Activated CD4-positive, alpha-beta T cell treated with anti-CD3 and anti-CD28 coated beads, Interleukin-2, amount 10 ng/mL, durations not matched to agents 7 days and 5 days (primary cell): ENCODE results near the gene IRF7. TPM values are rescaled to one million over a fixed set of nuclear protein-coding genes. Genes with fewer than 3 reads are reported as not detected.

Experiments used
- CTCF ChIA-PET: fragments of 350-600 bp; sonication (Branson Sonifier 250); formaldehyde crosslinking; loops from one replicate; lab custom pipeline; 2021; ENCODE audit warnings: antibody characterized with exemption; lab: Charles Lee
- POLR2A ChIA-PET: fragments of 350-600 bp; sonication (Branson Sonifier 250); formaldehyde crosslinking; loops from one replicate; lab custom pipeline; 2021; ENCODE audit warnings: antibody characterized with exemption; lab: Charles Lee
- DNase-seq: peaks from one replicate; pipeline ENCODE4 v3.0.0-alpha.2; 2020
- H3K27ac Mint-ChIP-seq: one replicate; pipeline ENCODE4 v1.8.0; 2021; ENCODE audit warnings: mild to moderate bottlenecking, moderate library complexity, mixed read lengths
- H3K27me3 Mint-ChIP-seq: one replicate; pipeline ENCODE4 v1.8.0; 2021; ENCODE audit warnings: mixed read lengths
- H3K36me3 Mint-ChIP-seq: one replicate; pipeline ENCODE4 v1.8.0; 2021; ENCODE audit warnings: low read depth, mixed read lengths
- H3K4me1 Mint-ChIP-seq: one replicate; pipeline ENCODE4 v1.8.0; 2021; ENCODE audit warnings: mixed read lengths
- H3K4me3 Mint-ChIP-seq: one replicate; pipeline ENCODE4 v1.8.0; 2021; ENCODE audit warnings: mild to moderate bottlenecking, moderate library complexity, mixed read lengths
- H3K9me3 Mint-ChIP-seq: one replicate; pipeline ENCODE4 v1.8.0; 2021; ENCODE audit warnings: mixed read lengths
- total RNA-seq, 2 experiments: library from RNA; stranded (reverse); gene quantifications; one replicate each; pipeline ENCODE4 v1.2.3, GENCODE V29; 2021

Gene IRF7
- total RNA-seq, 2 experiments from 2014 or later, result 152 to 154 TPM

DNA sequence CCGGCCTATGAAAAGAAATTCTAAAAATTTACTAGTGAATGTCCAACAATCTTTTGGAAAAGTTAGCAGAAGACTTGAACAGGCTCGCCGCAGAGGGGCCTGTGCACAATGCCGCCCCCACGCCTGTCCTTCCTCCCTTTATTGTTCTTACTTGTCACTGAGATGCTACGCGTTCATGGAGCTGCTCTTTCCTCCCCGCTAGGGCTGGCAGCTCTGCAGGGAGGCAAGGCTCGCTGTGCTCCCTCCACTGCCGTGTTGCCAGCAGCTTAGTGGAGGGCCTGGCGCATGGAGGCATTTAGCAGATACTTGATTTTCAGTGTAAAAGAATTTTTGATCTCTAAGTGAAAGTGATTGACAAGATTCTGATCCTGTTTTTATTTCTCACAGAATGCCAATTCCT lies 24.8 kb downstream of the IRF7 start:
- H3K36me3 Mint-ChIP-seq, result peaks cover 58% of the 10 kb centered on the region
- CTCF ChIA-PET, result interaction anchor here (0.6 to 1.5 kb wide), 4 partner anchors 7 to 36 kb away, joined by 3 to 5 read pairs (median 4); no protein-coding TSS in a partner anchor
- no peak overlapping the region for H3K27ac Mint-ChIP-seq
- no peak overlapping the region for H3K4me3 Mint-ChIP-seq
- no peaks in the 10 kb centered on the region for H3K27me3 Mint-ChIP-seq
- no peaks in the 10 kb centered on the region for H3K9me3 Mint-ChIP-seq
- DNase-seq, result no peak
- peaks cover 33% of the 10 kb centered on the region for H3K4me1 Mint-ChIP-seq
- POLR2A ChIA-PET, result no interaction called here

DNA sequence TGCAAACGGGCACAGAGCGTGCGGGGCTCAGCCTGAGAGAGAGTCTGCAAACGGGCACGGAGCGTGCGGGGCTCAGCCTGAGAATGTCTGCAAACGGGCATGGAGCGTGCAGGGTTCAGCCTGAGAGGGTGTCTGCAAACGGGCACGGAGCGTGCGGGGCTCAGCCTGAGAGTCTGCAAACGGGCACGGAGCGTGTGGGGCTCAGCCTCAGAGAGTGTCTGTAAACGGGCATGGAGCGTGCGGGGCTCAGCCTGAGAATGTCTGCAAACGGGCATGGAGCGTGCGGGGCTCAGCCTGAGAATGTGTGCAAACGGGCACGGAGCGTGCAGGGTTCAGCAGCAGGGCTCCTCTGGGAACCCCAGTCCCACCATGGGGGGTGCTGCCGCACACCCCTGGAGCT lies 26.0 kb downstream of the IRF7 start:
- Mint-ChIP-seq H3K4me3 (no peak overlapping the region), H3K36me3 (peaks cover 52% of the 10 kb centered on the region), H3K27me3 (no peaks in the 10 kb centered on the region), H3K27ac (no peak overlapping the region), H3K9me3 (no peaks in the 10 kb centered on the region), H3K4me1 (peaks cover 30% of the 10 kb centered on the region)
- ChIA-PET CTCF (interaction anchor here (0.8 to 1.5 kb wide), 4 partner anchors 9 to 35 kb away, joined by 3 to 4 read pairs (median 4); no protein-coding TSS in a partner anchor), POLR2A (no interaction called here)
- no peak for DNase-seq

DNA sequence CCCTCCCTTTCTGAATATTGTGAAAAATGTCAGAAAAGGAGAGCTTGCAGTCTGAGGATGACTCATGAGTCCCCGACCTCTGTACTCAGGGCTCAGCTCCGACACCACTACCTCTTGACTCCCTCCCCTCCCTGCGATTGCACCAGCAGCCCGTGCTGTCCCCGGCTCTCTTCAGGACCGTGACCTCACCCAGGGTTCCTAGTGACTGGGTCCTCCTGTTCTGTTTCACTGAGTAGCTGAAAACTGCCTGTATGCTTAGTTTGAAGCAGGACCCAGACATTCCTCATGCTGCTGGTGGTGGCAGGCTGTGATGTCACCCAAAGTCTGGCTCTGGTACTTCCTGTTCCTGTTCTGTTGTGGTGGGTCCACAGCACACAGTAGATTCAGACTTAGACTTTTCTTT lies 27.8 kb downstream of the IRF7 start:
- peaks cover 30% of the 10 kb centered on the region for H3K4me1 Mint-ChIP-seq
- H3K9me3 Mint-ChIP-seq, result no peaks in the 10 kb centered on the region
- H3K27ac Mint-ChIP-seq, result peak overlapping the region; percentile 99
- H3K27me3 Mint-ChIP-seq, result no peaks in the 10 kb centered on the region
- peaks cover 48% of the 10 kb centered on the region for H3K36me3 Mint-ChIP-seq
- POLR2A ChIA-PET, result interaction anchor here (0.8 kb wide), 1 partner anchor 12 kb away, joined by 3 read pairs; no protein-coding TSS in a partner anchor
- DNase-seq, result peak; percentile 80
- CTCF ChIA-PET, result interaction anchor here (0.7 to 2.3 kb wide), 6 partner anchors 10 to 88 kb away, joined by 3 to 8 read pairs (median 4); partner anchors contain the start of gene PHRF1
- peak overlapping the region; percentile 62 for H3K4me3 Mint-ChIP-seq

DNA sequence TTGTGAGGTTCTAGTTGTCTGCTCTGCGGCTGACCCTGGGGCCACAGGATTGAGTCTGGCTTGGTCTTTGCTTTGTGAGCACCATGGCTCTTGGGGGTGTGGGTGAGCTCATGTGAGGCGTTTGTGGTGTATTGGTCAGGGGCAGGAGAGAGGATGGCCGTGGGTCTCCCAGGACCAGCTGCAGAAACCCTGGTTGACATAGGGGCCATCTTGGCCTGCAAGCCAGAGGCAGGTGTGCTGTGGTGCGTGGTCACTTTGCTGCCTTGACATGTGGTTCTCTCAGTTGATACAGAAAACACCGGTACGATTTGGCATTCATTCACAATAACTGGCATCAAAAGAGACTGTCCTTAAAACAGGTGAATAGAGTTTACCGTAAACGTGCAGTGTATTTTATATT lies 28.2 kb downstream of the IRF7 start:
- H3K27ac Mint-ChIP-seq, result peak overlapping the region; percentile 99
- no peak for DNase-seq
- POLR2A ChIA-PET, result interaction anchor here (0.8 kb wide), 1 partner anchor 12 kb away, joined by 3 read pairs; no protein-coding TSS in a partner anchor
- H3K36me3 Mint-ChIP-seq, result peaks cover 48% of the 10 kb centered on the region
- CTCF ChIA-PET, result interaction anchor here (0.7 to 2.3 kb wide), 5 partner anchors 9 to 26 kb away, joined by 3 to 8 read pairs (median 4); partner anchors contain the start of gene PHRF1
- no peaks in the 10 kb centered on the region for H3K9me3 Mint-ChIP-seq
- peak overlapping the region; percentile 62 for H3K4me3 Mint-ChIP-seq
- H3K27me3 Mint-ChIP-seq, result no peaks in the 10 kb centered on the region
- H3K4me1 Mint-ChIP-seq, result peaks cover 30% of the 10 kb centered on the region

DNA sequence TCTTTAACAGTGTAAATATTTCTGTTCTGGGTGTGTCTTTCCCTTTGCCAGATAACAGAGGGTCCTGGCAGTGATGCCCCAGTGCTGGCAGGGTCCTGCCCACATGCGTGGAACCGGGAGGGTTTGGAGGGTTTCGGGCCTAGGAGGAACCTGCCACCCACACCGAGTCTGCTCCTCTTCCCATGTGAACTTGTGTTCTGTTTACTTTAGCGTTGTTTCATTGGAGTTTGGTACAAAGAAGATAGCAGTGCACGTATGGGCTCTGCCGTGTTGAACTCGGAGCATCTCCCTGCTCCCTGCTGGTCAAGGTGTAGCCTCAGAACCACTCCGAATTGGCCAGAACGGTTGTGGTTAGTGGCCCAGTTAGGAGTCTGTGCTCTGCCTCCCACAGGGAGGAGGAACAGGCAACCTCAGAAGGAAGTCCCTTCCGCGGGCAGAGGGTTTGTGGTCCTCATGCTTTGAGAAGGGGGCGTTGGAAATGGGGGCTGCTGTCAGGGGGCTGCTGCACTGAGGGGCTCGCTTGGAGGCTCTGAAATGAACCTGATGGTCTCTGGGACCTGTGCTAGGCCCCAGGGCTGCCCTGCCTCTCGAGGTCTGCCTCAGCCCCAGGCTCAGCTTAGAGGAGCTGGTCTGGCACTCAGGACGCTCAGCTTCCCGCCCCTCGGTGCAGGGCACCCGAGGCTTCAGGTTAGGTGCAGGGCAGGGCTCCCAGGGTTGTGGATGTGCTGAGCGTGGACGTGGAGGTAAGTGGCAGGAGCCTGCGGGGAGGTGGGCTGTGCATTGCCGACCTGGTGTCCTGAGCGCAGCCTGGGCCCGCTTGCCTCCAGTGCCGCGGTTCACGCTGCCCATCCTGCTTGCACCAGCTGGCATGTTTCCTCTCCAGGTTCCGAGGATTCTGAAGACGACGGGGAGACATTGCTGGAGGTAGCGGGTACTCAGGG lies 29.1 kb downstream of the IRF7 start:
- Mint-ChIP-seq H3K36me3 (peaks cover 47% of the 10 kb centered on the region), H3K27ac (peak overlapping the region; percentile 66), H3K27me3 (no peaks in the 10 kb centered on the region), H3K4me1 (peaks cover 32% of the 10 kb centered on the region), H3K4me3 (no peak overlapping the region), H3K9me3 (no peaks in the 10 kb centered on the region)
- POLR2A ChIA-PET, result interaction anchor here (1.1 kb wide), 1 partner anchor 11 kb away, joined by 3 read pairs; no protein-coding TSS in a partner anchor
- no peak for DNase-seq
- CTCF ChIA-PET, result no interaction called here

DNA sequence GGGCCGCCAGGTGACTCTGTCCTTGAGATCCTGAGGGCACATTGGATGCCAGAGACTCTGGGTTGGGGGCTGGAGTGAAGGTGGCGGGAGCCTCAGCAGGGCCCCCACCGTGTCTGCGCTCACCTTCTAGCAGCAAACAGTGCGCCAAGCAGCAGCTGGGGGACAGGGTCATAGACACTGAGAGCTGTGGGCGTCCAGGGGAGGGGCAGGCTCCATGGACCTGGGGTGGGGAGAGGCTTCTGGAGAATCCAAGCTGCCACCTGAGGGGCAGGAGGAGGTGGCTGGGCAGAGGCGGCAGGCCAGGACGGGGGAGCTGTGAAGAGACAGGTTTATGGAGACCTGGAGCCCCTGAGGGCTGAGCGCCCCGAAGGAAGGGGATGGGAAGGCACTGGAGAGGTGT lies 31.5 kb downstream of the IRF7 start:
- POLR2A ChIA-PET, result no interaction called here
- Mint-ChIP-seq H3K27me3 (no peaks in the 10 kb centered on the region), H3K9me3 (no peaks in the 10 kb centered on the region), H3K4me3 (no peak overlapping the region), H3K27ac (no peak overlapping the region), H3K4me1 (peaks cover 46% of the 10 kb centered on the region), H3K36me3 (peaks cover 34% of the 10 kb centered on the region)
- no peak for DNase-seq
- CTCF ChIA-PET, result interaction anchor here (0.5 to 2.6 kb wide), 5 partner anchors 7 to 128 kb away, joined by 3 to 7 read pairs (median 4); partner anchors contain the start of gene PHRF1

DNA sequence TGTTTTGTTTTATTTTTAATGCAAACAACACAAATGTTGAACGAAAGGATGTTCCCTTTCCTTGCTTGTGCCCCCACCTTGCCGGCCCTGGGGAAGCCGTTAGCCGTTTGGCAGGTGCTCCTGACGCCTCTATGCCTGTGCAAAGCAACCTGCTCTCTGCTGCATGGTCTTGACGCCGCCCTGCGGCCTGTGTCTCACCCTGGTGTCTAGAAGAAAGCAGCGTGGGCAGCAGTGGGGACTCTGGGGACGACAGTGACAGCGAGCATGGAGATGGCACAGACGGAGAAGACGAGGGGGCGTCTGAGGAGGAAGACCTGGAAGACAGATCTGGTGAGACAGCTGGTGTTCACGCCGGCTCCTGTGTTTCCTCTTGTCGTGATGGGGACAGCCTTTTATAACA lies 34.0 kb downstream of the IRF7 start:
- ChIA-PET CTCF (interaction anchor here (1.4 to 2.6 kb wide), 2 partner anchors 24 to 29 kb away, joined by 3 to 6 read pairs; no protein-coding TSS in a partner anchor), POLR2A (no interaction called here)
- H3K9me3 Mint-ChIP-seq, result no peaks in the 10 kb centered on the region
- DNase-seq, result no peak
- H3K4me1 Mint-ChIP-seq, result peaks cover 48% of the 10 kb centered on the region
- no peak overlapping the region for H3K4me3 Mint-ChIP-seq
- H3K27ac Mint-ChIP-seq, result no peak overlapping the region
- H3K36me3 Mint-ChIP-seq, result peaks cover 25% of the 10 kb centered on the region
- no peaks in the 10 kb centered on the region for H3K27me3 Mint-ChIP-seq

DNA sequence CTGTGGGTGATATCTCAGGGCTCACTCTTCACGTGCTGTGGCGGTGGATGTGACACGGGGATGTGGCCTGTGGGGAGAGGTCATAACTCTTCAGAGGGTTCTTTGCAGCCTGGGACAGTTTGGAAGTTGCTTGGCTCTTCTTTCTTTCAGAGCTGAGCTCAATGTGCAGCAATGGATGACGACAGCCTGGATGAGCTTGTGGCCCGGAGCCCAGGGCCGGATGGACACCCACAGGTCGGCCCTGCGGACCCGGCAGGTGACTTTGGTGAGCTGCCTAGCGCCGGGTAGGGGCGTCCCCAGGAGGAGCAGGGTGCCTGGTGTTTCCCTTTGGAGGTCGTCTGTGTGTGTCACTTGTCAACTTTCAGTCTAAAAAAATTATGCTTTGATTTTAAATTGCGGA lies 34.4 kb downstream of the IRF7 start:
- ChIA-PET CTCF (interaction anchor here (1.4 kb wide), 1 partner anchor 29 kb away, joined by 3 read pairs; no protein-coding TSS in a partner anchor), POLR2A (no interaction called here)
- Mint-ChIP-seq H3K9me3 (no peaks in the 10 kb centered on the region), H3K27ac (no peak overlapping the region), H3K36me3 (peaks cover 25% of the 10 kb centered on the region), H3K4me3 (no peak overlapping the region), H3K4me1 (peaks cover 44% of the 10 kb centered on the region), H3K27me3 (no peaks in the 10 kb centered on the region)
- DNase-seq, result no peak

DNA sequence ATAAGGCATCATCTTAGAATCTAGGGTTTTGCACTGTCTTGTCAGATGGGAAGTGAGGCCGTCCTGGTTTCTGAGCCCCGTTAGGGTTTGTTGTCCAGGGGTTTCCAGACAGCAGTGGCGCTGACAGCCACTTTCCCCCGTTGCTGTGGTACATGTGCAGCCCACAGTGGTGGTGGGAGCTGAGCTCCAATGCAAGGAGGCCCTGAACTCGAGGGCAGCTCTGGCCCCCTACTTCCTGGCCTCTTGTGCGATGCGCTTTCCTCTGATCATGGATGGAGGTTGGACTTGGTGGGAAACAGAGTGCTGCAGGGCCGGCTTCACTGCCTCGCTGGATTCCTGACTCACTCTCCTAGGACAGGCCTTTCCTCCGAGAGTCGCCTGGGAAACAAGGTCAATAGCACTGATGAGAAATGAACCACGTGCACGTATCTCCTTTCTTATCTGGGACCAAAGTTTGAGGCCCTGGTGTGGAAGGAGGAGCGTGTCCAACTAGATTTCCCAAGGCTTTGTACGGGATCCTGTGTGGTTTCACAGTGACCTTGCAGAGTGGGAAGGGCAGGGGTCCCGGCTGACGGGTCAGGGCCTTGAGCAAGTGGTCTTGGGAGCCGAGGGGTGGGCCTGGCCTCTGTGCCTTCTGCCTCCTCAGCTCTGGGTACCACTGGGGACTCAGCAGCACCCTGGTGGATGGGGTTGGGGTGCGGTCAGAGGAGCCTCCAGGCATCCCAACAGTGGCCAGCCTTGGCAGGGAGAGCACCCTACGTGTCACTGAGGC lies 35.7 kb downstream of the IRF7 start:
- no peak overlapping the region for H3K4me3 Mint-ChIP-seq
- POLR2A ChIA-PET, result no interaction called here
- no peaks in the 10 kb centered on the region for H3K9me3 Mint-ChIP-seq
- CTCF ChIA-PET, result interaction anchor here (0.6 to 1.1 kb wide), 2 partner anchors 9 to 73 kb away, joined by 3 to 4 read pairs; no protein-coding TSS in a partner anchor
- peaks cover 43% of the 10 kb centered on the region for H3K4me1 Mint-ChIP-seq
- H3K27ac Mint-ChIP-seq, result peak overlapping the region; percentile 9
- peaks cover 25% of the 10 kb centered on the region for H3K36me3 Mint-ChIP-seq
- H3K27me3 Mint-ChIP-seq, result peaks cover 1% of the 10 kb centered on the region
- no peak for DNase-seq

DNA sequence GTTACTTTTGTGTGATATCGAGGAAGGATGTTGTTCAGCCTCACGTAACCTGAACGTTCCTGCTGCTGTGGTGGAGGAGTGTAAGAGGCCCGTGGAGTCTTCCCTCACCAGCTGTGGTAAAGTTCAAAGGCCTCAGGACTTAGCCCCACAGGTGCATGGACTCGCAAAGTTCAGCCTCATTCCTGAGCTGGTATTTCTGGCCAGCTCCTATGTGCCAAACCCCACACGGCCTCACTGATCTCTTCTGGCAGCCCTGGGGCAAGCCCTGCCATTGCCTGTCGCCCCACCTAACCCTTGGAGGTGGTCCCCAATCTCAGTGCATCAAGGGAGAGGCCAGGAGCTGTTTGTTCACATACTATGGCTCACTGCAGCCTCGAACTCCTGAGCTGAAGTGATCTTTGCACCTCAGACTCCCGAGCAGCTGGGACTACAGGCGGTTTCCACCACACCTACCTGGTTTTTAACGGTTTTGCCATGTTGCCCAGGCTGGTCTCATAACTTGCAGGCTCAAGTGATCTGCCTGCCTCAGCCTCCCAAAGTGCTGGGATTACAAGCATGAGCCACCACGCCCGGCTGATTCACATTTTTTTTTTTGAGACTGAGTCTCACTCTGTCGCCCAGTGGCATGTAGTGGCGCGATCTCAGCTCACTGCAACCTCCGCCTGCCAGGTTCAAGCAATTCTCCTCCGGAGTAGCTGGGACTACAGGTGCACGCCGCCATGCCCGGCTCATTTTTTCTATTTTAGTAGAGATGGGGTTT lies 37.3 kb downstream of the IRF7 start:
- POLR2A ChIA-PET, result no interaction called here
- DNase-seq, result no peak
- H3K27me3 Mint-ChIP-seq, result peaks cover 7% of the 10 kb centered on the region
- CTCF ChIA-PET, result interaction anchor here (0.6 to 2.0 kb wide), 5 partner anchors 9 to 271 kb away, joined by 3 to 6 read pairs (median 3); no protein-coding TSS in a partner anchor
- H3K4me1 Mint-ChIP-seq, result peaks cover 54% of the 10 kb centered on the region
- H3K27ac Mint-ChIP-seq, result peak overlapping the region; percentile 87
- H3K36me3 Mint-ChIP-seq, result peaks cover 19% of the 10 kb centered on the region
- H3K9me3 Mint-ChIP-seq, result no peaks in the 10 kb centered on the region
- H3K4me3 Mint-ChIP-seq, result peak overlapping the region; percentile 89

DNA sequence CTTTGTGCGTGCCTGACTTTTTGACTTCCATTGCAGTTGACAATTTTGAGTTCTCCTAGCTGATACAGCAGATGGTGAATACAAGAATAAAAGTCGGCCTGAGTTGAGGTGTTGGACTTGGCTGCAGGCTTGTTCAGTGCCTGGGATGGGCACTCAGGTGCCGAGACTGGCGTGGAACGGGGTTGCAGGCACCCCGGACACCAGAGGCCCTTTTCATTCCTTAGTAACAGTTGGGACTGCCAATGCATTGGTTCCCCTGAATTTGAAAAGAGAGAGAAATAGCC lies 38.2 kb downstream of the IRF7 start:
- H3K4me3 Mint-ChIP-seq, result peak overlapping the region; percentile 89
- peaks cover 7% of the 10 kb centered on the region for H3K27me3 Mint-ChIP-seq
- H3K4me1 Mint-ChIP-seq, result peaks cover 56% of the 10 kb centered on the region
- DNase-seq, result no peak
- no peaks in the 10 kb centered on the region for H3K9me3 Mint-ChIP-seq
- H3K36me3 Mint-ChIP-seq, result peaks cover 16% of the 10 kb centered on the region
- H3K27ac Mint-ChIP-seq, result peak overlapping the region; percentile 87
- ChIA-PET POLR2A (no interaction called here), CTCF (interaction anchor here (2.0 kb wide), 1 partner anchor 12 kb away, joined by 6 read pairs; no protein-coding TSS in a partner anchor)
